Measurements from ENCODE around the gene NSUN5. TPM values are rescaled to one million over a fixed set of nuclear protein-coding genes. Genes with fewer than 3 reads are reported as not detected.
"Not testable (repeated sequence)": the region's sequence is repeated elsewhere in the genome, so short reads cannot be mapped to it uniquely, and the experiment has no call there.

NSUN5 gene
- total RNA-seq, 1 donor from 2014 or later, result 54.3 TPM

DNA sequence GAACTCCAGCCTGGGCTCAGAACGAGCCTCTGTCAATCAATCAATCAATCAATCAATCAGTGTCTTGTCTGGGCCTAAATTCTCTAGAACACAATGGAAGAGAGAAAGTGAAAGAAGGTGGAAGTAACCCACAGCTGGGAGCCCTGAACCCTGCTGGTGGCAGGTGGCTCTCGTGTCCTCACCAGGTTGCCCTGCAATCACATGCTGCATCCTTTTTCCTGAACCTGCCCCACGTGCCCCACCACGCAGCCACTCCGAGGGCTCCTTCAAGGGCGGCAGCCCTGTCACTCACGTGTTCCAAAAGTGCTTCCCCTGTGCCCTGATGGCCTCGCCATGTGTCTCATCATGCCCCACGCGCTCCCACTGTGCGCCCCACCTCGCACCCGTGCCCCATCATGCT, 18.8 kb upstream of the NSUN5 start:
- intact Hi-C loops (cut with micrococcal nuclease), result not testable (repeated sequence)

DNA sequence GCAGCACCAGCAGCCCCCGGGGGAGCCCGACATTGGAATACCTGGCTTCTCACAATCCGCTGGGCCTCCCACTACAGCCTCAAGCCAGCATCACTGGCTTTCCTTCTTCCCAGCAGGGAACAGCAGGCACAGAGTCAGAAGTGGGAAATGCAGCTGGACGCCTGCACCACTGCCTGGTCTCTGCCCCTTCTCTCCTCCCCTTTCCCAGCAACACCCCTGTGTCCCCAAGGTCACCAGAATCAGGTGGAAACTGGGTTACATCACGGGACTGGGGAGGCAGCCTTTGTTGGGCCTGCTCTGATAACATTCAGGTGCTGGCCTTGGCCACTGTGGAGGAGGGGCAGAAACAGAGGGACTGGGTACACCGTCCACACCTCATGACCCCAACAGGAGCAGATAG, 16.8 kb upstream of the NSUN5 start:
- intact Hi-C loops (cut with micrococcal nuclease), result not testable (repeated sequence)

DNA sequence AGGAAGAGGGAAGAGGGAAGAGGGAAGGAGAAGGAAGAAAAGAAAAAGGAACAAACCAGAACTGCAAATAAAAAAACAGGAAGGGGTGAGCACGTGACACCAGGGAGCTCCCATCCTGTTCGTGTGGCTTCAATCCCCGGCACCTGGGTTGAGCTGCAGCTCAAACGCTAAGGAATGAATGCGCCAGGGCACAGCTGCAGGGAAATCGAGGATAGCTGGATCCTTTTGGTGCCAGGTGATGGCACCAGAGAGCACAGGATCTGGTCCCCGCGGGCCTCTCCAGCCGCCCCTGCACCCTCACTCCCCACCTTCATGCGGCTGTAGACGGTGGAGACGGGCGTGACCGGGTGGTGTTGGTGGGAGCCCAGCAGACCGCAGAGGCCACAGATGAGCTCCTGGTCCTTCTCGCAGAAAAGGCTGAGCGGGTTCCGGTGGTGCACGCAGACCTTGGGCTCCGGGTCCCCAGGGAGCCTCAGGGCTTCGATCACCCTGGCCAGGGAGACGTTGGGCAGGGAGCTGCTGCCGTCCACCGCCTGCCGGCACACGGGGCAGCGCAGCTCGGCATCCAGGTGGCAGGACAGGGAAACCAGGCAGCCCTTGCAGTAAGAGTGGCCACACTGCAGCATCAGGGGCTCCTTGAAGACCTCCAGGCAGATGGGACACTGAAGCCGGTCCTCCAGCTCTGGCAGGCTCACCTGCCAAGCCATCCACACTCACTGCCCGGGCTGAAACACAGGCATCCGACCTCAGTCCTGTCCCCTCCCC, 15.6 kb upstream of the NSUN5 start:
- intact Hi-C loops (cut with micrococcal nuclease), result loop anchor here (1.0 kb wide), 1 partner anchor 127 kb away; no protein-coding TSS in a partner anchor

DNA sequence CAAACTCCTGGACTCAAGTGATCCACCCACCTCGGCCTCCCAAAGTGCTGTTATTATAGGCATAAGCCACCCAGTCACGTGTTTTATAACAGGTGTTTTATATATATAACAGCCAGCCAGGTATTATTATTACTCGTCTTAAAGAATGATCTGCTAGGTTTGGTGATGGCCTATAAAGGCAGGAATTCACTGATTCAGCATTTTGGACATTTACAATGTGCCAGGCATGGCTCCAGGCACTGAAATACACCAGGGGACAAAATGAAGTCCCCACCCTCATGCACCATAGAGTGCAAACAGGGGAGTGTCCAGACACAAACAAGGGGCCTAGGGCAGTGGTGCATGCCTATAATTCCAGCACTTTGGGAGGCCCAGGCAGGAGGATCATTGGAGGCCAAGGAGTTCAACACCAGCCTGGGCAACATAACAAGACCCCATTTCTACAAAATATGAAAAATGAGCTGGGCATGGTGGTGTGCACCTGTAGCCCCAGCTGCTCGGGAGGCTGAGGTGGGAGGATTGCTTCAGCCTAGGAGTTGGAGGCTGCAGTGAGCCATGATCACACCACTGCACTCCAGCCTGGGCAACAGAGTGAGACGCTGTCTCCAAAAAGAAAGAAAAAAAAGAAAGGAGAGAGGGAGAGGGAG, 14.9 kb upstream of the NSUN5 start:
- intact Hi-C loops (cut with micrococcal nuclease), result loop anchor here (1.0 kb wide), 1 partner anchor 128 kb away; no protein-coding TSS in a partner anchor

DNA sequence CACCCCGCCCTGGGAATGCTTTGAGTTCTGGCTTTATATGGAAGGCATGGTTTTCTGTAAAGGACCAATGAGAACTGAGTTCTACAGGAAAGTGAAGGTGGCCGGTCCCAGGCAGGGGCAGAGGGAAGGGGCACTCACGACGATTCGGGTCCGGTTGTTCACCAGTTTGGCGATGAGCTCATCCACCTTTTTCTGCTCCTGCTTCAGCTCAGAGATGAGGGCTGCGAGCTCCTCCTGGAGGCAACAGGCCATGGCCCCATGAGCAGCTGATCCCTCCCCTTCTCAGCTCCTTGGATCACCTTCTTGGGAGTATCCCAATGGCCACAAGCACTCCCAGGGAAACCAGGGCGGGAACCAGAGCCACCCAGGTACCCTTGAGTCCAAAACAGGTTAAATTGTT, 11.4 kb upstream of the NSUN5 start:
- intact Hi-C loops (cut with micrococcal nuclease), result not testable (repeated sequence)

DNA sequence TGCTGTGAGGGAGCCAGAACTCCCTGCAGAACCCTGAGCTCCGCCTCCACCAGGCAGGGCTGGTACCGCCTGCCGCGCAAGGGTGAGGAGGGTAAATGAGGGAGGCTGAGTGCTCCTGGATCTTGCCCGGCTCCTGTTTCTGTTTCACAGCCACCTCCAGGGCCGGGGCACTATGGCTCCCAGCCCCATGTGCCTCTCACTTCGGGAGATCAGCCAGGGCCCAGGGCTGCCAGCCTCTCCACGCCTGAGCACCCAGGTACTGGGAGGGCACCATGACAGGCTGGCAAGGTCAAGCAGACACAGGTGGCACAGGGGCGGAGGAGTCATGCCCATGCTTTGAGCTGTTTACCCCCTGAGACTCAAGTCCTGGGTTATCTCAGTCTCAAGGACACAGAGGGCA, 10.9 kb upstream of the NSUN5 start:
- intact Hi-C loops (cut with micrococcal nuclease), result not testable (repeated sequence)

DNA sequence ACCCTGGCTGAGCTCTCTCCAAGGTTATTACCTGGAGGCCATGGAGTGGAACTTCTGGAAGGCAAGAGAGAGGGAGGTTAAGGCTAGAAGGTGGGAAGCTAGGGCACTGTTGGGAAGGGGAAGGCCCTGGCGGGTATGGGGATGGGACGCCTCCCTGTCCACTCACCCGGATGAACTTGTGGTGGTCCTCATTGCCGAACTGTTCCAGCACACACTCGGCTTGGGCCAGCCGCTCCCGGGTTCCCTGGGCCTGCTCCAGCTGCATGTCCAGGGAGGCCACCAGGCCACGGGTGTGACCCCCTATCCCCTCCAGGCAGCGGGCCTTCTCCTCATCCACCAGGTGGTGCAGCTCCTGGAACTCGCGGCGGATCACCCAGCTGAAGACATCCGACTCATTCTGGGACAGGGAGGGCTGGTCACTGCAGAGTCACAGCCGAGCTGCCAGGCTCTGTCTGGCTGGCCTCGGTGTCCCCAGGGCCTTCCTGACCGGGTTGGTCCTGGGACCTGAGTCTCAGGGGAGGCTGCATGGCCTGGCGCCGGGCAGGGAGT, 10.1 kb upstream of the NSUN5 start:
- intact Hi-C loops (cut with micrococcal nuclease), result not testable (repeated sequence)

DNA sequence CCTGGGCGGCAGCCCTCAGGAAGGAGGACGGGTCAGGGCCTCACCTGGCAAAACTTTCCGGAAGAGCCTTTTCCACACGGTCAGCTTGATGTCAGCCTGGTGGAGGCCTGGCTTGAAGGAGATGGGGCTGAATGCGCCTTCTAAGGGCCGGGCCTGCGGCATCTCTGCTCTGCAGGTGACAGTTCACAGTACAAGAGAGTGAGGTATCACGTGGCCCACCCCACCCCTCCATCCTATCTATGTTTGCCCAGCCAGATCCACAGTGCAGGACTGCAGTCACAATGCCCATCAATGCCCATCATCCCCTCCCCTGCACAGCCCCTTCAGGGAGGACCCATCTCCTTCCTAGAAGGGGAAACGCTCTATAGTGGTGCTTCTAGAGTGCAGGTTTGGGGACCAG, 7.9 kb upstream of the NSUN5 start:
- intact Hi-C loops (cut with micrococcal nuclease), result no loop called here

DNA sequence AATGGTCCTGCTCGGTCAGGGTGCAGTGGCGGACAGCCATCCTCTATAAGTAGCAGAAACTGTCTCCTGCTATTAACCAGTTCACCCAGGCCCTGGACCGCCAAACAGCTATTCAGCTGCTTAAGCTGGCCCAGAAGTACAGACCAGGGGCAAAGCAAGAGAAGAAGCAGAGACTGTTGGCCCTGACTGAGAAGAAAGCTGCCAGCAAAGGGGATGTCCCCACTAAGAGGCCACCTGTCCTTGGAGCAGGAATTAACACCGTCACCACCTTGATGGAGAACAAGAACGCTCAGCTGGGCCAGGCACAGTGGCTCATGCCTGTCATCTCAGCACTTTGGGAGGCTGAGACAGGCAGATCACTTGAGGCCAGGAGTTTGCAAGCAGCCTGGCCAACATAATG, 5.6 kb upstream of the NSUN5 start:
- intact Hi-C loops (cut with micrococcal nuclease), result no loop called here

DNA sequence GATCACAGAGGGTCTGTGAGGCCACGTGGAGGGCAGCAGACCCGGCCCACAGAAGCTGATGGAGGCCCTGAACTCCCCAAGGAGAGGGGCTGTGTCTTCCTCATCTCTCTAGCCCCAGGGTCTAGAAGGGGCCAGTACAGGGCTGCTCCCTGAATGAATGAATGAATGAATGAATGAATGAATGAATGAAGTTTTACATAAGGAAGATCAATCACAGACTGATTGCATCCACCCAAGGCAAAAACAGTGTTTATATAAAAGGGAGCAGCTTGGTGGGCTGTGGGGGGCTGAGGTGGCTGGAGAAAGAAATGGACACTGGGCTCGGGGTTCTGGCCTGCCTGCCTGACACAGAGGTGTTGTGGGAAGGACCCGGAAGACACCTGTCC, 4.9 kb upstream of the NSUN5 start:
- intact Hi-C loops (cut with micrococcal nuclease), result no loop called here

DNA sequence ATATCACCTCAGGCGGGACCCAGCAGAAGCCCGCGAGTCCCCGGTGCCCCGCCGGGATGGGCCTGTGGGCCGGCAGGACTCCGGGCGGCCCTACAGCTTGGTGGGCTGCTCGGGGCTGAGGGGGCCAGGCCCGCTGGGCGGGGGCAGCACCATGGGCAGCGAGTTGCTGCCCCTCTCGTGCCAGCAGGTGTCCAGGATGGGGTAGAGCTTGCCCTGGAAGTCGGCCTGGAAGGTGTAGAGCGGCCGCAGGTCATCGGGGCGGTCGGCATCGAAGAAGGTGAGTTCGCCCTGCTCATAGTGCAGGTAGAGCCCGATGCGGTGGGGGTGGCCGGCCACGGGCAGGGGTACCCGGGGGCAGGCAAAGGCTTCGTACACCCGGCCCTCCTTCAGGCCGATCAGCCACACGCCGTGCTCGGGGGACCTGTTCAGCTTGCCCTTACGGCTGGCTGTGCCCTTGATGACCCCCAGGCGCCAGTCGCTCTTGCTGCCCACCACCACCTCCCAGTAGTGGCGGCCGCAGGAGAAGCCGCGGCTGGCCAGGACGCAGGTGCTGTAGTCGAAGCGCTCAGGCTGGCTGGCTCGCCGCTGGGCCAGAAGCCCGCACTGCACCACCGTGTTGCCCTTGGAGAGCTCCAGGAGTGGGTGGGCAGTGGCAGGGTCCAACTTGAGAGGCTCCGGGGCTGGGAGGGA, 4.3 kb upstream of the NSUN5 start:
- intact Hi-C loops (cut with micrococcal nuclease), result no loop called here

DNA sequence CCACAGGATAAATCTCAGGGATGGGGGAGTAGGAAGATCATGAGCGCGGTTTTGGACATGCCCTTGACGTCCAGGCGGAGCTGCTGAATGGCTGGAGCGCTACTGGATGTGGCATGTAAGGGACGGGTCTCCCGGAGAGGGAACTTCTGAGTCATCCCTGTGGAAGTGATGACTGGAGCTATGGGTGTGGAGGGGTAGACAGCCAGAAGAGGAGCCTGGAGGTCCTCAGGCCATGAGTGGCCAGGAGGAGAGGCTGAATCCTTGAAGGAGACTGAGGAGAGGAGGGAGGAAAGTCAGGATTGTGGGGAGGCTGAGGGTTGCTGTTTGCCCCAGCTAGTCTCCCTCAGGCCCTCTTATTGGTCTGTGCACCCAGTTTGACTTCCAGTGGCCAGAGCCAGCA, 2.8 kb upstream of the NSUN5 start:
- intact Hi-C loops (cut with micrococcal nuclease), result not testable (repeated sequence)

DNA sequence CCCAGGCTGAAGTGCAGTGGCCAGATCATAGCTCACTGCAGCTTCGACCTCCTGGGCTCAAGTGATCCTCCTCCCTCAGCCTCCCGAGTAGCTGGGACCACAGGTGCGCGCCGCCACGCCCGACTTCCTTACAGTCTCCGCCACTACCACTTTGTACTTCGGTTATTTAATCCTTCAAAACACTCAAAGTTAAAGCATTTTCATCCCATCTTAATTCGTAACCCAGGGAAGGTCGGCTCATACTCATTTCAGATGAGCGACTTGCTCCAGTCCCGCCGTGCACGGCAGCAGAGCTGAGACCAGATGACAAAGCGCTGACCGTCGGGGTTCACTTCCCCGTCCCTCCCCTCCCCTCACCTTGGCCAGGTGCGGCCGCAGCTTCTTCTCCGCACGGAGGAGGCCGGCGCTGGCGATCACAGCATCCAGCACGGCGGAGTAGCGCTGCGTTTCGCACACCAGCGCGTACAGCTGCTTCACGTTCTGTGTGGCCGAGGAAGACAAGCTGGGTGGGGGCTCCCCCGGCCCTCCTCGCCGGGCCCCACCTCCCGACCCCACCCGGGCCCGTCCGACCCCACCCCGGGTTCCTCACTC, 457 bp downstream of the NSUN5 start:
- intact Hi-C loops (cut with micrococcal nuclease), result loop anchor here (2.0 kb wide), 2 partner anchors 125 to 479 kb away; partner anchors contain the start of genes FZD9 and TYW1B

DNA sequence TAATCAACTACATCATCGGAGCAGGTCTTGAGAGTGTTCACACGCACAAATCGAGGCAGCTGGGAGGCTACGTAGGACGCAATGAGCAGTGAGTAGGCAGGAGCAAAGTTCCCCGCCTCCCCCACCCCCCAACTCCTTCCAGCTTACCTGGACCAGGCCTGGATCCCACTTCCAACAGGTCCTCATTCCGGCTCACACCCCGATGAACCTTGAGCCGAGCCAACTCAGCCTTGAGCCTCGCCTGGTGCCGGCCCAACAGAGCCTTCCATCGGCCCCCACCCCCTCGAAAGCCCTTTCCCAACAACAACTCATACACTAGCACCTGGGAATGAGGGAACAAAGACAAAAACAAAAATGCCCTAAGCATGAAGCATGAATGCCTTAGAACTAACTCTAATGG, 1.2 kb downstream of the NSUN5 start:
- intact Hi-C loops (cut with micrococcal nuclease), result no loop called here

DNA sequence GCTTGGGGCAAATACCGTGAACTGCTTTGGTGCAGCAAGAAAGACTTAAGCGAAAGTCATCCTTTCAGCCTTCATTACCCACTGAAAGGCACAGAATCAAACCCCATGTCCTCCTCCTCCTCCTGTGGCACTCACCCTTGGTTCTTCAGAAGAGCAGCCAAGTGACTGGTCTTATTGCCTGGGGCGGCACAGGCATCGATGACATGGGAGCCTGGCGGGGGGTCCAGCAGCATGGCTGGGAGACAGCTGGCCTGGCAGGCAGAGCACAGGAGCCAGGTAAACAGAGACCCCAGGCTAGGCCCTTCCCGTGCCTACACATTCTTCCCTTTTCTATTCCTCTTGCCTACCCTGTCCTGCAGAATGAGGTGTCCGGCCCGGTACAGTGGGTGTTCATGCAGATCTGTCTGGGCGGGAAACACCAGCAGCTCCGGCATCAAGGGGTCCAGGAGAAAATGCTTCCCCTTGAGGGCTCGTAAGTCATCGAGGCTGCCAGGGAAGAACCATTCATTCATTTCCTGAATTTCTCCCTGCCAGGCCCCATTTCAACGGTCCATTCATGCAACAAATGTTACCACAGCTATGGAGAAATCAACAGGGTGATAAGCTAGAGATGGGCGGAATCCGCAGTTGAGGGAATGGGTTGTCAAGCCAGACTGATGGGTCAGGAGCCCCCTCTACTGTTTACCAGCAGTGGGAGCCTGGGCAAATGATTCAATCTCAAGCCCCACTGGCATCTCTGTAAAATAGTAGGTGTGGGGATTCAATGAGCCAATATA, 3.8 kb downstream of the NSUN5 start:
- intact Hi-C loops (cut with micrococcal nuclease), result not testable (repeated sequence)

DNA sequence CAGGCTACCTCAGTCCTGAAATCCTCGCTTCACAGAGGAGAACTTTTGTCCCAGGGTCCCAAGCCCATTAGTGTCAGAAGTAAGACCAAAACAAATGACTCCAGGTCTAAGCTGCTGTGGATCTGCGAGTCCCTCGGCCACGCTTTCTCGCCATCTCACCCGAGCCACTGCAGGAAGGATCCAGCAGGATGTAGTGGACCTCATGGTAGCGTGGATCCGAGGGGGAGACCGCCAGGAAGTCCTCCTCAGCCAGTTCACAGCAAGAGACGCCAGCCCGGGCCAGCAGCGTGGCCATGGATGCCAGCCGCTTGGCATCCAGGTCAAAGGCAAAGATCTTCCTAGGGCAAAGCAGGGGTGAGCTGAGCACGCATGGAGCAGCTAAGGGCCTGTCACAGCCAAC, 4.6 kb downstream of the NSUN5 start:
- intact Hi-C loops (cut with micrococcal nuclease), result no loop called here

DNA sequence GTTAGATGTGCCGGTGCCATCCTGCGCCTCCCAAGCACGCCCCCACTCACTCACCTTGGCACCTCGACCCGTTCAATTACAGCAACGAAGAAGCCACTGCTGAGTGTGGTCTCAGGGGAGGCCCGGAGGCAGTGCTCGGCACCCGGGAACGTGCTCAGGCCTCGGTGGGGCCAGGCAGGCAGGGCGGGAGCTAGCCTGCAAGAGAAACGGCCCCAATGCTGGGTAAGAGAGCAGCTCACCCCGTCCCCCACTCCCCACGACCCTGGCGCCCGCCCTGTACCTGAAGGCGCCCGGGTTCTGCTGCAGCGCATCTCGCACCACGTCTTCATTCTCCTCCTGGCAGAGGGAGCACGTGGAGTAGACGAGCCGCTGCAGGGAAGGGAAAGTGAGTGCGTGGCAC, 5.1 kb downstream of the NSUN5 start:
- intact Hi-C loops (cut with micrococcal nuclease), result no loop called here

DNA sequence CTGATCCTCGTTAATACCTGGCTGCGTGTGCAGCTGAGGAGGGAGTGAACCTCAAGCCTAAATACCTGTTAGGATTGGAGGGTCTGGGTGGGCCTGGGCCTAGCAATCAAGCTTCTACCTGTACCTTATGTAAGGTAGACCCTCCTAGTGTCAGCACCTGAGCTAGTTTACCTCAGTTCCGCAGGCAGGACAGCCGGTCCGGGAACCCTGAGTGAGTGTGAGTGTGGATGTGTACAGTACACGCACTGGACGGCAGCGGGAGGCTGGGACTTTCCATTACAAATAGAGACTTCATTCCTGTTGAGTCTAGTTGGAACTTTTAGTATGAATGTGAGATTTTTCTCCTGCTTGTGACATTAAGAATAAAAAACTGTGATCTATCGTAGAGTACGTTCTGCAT, 5.8 kb downstream of the NSUN5 start:
- intact Hi-C loops (cut with micrococcal nuclease), result not testable (repeated sequence)

DNA sequence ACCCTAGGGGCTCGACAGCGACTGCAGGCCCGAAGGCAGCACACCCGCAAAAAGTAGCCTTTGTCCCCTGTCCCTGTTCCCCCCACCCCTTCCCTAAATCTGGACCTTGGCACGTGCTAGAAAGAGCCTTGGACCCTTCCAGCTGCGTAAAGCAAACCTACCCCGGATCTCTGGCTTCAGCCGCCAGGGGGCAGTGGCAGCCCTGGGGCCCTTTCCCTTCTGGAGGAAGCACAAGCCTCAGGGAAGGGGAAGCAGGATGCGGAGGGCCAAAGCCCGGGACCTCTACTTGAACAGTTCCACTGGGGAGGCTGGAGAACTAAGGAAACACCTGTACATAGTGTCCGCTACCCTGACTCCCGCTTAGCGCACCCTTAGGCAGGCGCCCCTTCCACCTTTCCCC, 7.5 kb downstream of the NSUN5 start:
- intact Hi-C loops (cut with micrococcal nuclease), result not testable (repeated sequence)

DNA sequence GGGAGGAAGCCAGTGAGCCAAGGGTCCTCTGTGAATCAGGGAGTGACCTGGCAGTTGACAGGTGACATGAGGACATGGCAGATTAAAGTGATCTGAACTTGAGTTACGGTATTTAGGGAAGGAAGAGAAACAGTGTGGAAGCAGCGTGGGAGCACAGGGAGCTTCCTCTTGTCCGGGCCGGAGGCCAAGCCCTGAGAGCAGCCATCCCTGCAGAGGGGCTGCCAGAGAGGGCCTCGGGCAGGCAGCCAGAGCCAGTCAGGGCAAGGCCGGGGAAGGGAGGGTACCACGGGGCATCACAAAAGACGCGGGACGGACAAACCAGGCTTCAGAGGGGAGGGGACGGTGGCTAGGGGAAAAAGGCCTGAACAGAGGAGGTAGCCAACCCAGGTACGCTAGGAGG, 8.8 kb downstream of the NSUN5 start:
- intact Hi-C loops (cut with micrococcal nuclease), result not testable (repeated sequence)

DNA sequence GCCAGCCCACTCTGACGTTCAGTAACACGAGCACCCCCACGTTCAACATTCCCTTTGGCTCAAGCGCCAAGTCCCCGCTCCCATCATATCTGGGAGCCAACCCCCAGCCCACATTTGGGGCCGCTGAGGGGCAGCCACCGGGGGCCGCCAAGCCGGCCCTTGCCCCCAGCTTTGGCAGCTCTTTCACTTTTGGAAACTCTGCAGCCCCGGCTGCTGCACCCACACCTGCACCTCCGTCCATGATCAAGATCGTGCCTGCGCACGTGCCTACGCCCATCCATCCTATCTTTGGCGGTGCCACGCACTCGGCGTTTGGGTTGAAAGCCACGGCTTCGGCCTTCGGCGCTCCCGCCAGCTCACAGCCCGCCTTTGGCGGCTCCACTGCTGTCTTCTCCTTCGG, 10.9 kb downstream of the NSUN5 start:
- intact Hi-C loops (cut with micrococcal nuclease), result not testable (repeated sequence)

Measured in T-helper 1 cell treated with Interleukin-12 subunit alpha and Interleukin-12 subunit beta and Interleukin-4 antibody, amounts not matched to agents 30 ng/mL and 1 ng/mL, for 36 hours (primary cell).